Loucy (cell line): ENCODE measurements around the gene RASSF5.

Source experiments
- CTCF ChIP-seq: fragments of 200-600 bp; sonication (generic); conservative IDR thresholded peaks from 2 replicates; pipeline ENCODE4 v1.5.1; 2014; ENCODE audit warnings: mild to moderate bottlenecking, antibody characterized with exemption, low read length
- EZH2phosphoT487 ChIP-seq: fragments of 200-600 bp; IDR thresholded peaks from 2 replicates; pipeline ENCODE4 v1.6.1; 2018; ENCODE audit warnings: antibody characterized with exemption, mild to moderate bottlenecking, moderate library complexity, borderline replicate concordance

- peak; percentile 96 for TF ChIP-seq CTCF
- TF ChIP-seq EZH2phosphoT487: no peak
Observed at GRCh38 chr1:206544562-206545257, 37.4 kb downstream of the RASSF5 start.
